HT1080 (cell line): ENCODE measurements around the gene ELMOD2. TPM values are rescaled to one million over a fixed set of nuclear protein-coding genes. Genes with fewer than 3 reads are reported as not detected.
"Not testable (repeated sequence)": the region's sequence is repeated elsewhere in the genome, so short reads cannot be mapped to it uniquely, and the experiment has no call there.

Source experiments
- DNase-seq: peaks from one replicate; pipeline ENCODE4 v3.0.0-alpha.2; 2015; ENCODE audit warnings: low read depth
- polyA plus RNA-seq, 2 experiments: library from polyadenylated mRNA; depleted of rRNA; stranded (reverse); fragments of >200 nt; gene quantifications; 2 replicates each; pipeline ENCODE4 v1.2.3, GENCODE V29; 2015
- total RNA-seq: library from RNA; depleted of rRNA; stranded (reverse); fragments of >200 nt; shearing (Covaris generic); gene quantifications from 2 replicates; pipeline ENCODE4 v1.2.3, GENCODE V29; 2014; rRNA removed

The ELMOD2 gene, protein sequence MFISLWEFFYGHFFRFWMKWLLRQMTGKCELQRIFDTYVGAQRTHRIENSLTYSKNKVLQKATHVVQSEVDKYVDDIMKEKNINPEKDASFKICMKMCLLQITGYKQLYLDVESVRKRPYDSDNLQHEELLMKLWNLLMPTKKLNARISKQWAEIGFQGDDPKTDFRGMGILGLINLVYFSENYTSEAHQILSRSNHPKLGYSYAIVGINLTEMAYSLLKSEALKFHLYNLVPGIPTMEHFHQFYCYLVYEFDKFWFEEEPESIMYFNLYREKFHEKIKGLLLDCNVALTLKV
- total RNA-seq, result 10.9 and 12.7 TPM in 2 replicates
- polyA plus RNA-seq (2015; cell fraction: cytosol; rRNA removed), result 10.8 and 14.0 TPM in 2 replicates
- polyA plus RNA-seq (2015; cell fraction: nucleus; rRNA removed), result 29.4 and 36.7 TPM in 2 replicates

DNA sequence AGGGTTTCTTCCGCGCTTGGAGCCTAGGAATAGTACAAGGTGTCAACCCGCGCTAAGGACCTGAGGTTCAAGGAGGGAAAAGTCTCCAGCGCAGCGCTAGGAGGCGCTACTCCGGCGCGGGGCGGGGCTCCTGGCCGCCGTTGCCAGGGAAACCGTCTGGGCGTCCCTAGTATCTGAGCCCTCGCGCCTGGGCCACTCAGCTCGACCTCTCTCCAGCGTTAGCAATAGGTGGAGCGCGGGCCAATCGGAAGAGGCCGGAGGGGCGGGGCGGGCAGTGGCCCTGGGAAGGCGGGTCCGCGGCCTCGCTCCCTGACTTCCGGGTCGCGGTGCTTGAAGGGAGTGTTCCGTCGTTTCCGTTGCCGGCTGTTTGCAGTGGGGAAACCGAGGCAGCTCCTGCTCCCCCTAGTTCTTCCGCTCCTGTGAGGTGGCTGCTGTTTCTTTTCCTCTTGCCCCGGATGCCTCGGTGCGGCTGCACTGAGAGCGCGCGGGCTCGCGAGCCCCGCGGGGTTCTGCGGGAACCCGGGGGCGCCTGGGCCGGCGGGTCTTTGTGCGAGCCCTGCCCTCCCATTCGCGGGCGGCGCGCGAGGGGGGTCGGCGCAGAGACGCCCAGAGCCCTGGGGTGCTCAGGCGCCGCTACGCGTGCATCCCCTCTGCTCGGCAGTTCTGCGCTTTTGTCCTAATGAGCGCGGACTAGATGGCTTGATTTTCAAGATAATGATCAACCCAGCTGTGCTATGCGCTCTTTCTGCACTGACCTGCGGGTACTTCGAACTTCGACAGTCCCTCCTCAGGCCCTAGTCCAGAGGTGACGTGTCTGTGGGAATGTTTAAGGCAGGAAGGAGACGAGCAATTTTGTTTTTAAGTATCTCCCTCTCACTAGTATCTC, at the start of gene ELMOD2:
ELMOD2 (plus strand) TSS at position 312 of the 886 bp plus-strand sequence. CDS start 1,261 bp downstream, outside the sequence.
- peak; percentile 97 for DNase-seq

DNA sequence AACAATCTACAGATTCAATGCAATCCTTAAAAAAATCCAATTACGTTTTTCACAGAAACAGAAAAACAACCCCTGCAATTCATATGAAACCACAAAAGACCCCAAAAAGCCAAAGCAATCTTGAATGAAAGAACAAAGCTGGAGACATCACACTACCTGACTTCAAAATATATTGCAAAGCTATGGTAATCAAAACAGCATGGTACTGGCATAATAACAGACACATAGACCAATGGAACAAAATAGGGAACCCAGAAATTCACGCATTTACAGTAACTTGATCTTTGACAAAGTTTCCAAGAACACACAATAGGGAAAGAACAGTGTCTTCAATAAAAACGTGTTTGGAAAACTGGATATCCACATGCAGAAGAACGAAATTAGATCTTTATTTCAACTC, 40.5 kb upstream of the ELMOD2 start:
- no peak for DNase-seq

DNA sequence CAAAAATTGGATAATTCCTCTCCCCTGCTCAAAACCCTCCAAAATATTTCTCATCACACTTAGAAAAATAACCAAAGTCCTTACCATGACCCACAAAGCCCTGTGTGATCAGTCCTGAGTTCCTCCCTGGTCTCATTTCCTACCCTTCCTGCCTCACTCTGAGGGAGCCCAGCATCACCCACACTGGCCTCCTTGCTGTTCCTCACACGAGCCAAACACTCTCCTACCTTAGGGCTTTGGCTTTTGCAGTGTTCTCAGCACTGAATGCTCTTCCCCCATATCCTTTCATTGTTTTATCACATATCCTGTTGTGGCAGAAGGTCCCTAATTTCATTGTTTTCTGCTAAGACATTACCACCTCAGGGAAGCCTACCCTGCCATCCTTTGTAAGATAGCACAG, 38.0 kb upstream of the ELMOD2 start:
- no peak for DNase-seq

DNA sequence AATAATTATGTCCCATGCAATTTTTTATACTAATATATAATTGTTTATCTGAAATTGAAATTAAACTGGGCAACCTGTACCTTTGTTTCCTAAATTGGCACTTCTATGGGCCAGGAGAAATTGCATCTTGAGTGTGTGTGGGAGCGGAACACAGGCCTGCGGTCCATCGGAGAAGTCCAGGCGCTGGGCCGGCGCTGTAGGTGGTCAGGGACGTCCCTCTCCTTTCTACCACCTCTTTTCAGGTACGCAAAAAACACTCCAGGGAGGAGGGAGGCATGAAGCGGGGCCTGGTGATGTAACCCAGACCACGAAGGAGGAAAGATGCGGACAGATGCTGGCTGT, 26.6 kb upstream of the ELMOD2 start:
- no peak for DNase-seq

DNA sequence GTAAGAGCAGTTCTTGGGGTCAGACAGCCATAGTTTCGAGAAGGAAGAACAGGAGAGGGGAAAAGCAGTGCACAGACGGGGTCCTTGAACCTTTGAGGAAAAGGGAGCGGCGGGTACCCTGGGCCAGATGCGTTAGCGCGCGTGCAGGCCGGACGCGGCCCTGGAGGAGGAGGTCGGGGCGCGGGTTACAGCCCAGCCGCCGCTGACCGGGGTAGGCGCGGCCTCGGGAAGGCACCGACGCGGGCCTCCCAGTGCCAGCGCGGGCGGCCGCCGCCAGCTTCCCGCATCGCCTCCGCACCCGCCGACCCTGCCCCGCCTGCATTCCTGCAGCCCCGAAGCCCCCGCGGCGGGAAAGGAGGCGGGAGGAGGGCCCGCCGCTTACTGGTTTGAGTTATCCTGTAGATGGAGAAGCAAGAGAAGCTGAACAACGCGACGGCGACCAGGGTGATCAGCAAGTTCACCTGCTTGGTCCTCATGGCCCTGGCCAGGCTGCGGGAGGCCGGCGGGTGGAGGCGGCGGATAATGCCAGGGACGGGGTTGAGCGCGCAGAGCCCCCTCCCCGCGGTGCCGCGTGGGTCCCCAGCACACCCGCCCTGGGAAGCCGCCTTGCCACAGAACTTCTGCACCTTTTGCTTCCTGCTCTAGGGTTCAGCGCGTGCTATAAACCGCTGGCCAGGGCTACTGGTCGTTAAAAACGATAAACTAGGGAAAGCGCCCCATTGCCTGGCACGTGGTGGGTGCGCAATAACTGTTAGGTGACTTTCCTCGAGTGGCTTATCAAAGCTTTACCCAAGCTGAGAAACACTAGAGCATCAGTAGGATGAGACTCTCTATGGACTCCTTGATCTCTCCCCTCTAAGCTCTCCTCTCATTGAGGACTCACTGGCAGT, 26.0 kb upstream of the ELMOD2 start, which contains the start of gene MGAT4D:
MGAT4D (minus strand) TSS at position 547 of the 890 bp plus-strand sequence; CDS start at position 476, 71 bp downstream.
- DNase-seq, result no peak

DNA sequence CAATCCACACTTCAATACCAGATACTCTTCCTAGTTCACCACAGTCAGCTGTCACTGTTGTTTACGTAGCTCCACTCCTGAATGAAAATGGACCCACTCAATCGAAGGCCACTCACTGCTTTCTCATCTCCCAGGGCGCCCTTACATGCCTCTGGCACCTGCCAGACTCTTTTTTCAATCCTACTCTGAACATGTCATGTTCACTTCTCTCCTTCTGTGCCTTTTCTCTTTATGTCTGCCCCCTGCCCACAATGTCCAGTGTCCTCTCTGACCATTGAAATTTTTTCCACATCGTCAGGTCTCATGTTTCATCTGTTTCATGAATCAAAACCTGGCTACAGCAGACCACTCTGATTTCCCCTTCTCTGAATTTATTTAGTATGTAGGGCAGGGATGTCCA, 24.6 kb upstream of the ELMOD2 start:
- no peak for DNase-seq

DNA sequence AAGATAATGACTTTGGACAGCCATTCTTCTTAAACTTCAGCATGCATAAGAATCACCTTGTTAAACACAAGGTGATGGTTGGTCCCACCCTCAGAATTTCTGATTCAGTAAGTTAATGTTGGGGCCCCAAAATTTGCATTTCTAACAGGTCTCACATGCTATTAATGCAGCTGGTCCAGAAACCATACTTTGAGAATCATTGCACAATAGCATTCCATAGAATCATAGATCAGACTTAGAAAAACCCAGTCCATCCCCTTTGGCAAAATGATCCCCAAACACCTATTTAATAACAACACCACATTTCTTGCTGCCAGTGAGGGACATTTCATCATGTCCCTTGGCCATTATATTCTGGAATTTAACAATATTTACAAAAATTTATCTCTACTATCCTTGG, 19.7 kb upstream of the ELMOD2 start:
- no peak for DNase-seq

DNA sequence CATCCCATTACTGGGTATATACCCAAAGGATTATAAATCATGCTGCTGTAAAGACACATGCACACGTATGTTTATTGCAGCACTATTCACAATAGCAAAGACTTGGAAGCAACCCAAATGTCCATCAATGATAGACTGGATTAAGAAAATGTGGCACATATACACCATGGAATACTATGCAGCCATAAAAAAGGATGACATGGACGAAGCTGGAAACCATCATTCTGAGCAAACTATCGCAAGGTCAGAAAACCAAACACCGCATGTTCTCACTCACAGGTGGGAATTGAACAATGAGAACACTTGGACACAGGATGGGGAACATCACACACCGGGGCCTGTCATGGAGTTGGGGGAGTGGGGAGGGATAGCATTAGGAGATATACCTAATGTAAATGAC, 10.2 kb upstream of the ELMOD2 start:
- DNase-seq, result not testable (repeated sequence)

DNA sequence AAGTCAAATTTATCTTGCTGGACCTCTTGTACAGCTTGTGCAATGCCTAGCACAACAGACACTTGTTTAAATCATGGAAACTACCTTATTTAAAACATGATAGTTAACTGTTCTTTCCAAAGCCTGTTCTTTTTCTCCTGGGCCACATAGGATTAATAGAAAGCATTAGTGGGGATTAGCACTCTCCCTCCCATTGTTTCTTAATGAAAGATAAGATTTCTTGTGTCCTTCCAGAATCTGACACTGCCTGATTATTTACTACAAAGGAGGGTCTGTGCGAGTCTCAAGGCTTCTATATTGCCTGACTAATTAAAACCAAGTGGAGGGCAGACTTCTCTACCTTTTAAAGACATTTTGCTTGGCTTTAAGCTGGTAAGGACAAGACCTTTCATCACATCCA, 8.5 kb upstream of the ELMOD2 start:
- no peak for DNase-seq

DNA sequence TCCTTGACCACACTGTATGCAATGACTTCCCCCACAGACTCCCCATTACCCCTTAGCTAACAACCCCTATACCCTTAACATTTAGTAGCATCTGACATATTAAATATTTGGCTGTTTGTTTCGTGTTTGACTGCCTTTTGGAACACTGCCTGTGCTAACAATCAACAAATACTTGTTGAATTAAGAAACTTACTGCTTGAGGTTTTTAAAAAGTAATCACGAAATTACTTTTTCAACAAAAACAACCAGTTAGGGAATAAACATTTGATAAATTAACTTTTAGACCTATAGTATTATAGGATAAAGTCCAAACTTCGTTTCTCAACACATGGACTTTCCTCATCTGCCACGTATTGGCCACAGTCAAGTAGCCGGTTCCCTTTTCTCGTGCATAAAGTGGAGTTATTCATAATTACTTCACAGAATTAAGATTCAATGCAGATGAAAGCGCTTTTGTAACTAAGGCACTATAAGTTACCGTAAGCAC, 555 bp upstream of the ELMOD2 start:
- DNase-seq, result no peak

DNA sequence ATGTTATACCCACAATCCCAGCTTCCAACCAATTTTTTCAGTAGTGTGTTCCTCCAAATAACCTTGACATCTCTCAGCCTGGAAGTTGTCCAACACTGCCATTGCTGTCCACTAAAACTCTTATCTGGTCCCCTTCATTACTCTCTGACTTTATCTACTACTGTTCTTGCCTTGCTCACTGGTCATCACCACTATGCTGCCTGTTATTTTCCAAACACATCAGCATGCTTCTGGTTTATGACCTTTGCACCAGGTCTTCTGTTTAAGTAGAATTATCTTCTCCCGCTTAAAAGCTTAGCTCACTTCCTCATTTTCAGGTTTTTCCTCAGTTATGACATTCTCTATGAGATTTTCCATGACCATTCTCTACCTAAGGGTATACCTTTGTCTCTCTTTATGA, 5.5 kb downstream of the ELMOD2 start:
- no peak for DNase-seq

DNA sequence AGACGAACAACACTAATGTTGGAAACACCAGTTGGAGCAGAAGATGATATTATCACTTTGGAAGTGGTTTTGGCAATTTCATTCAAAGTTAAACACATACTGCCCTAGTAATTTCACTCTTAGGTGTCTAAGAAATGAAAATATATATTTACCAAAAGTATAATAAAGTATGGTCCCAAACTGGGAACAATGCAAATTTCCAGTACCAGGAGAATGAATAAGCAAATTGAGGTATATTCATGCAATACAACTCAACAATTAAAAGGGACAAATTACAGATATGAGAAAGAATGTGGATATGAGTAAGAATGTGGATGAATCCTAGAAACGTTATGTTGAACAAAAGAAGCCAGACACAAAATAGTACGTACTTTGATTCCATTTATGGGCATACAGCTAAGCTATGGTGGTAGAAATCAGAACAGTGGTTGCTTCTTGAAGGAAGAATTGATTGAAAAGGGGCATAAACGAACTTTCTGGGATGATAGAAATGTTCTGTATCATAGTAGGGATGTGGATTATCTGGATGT, 10.0 kb downstream of the ELMOD2 start:
- DNase-seq, result peak; percentile 8

DNA sequence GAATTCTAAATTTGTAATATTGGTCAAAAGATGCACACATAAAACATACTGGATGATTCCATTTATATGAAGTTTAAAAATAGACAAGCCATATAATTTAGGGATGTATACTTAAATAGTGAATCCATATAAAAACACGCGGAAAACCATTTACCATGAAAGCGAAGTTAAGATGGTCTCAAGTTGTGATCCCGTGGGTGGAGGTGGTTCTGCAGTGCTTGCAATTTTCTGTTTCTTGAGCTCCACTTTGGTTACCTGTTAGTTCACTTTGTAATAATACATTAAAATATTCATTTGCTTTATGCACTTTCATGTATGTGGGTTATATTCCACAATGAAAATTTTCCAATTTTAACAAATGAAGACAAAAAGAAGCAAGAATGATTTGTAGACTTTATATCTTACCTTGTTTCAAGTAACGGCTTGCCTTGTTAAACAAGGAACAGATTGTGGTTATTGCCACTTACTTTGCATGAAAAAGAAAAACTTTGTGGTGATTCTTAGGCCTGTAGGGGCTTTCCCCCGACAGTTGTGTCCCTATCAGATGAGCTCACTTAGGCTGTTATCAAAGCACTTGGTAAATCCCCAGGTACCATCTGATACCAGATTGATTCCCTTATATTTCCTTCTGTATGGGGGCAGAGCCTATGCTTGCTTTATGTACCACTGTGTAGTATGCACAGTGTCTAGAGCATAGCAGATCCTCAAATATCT, 32.6 kb downstream of the ELMOD2 start:
- DNase-seq, result no peak

DNA sequence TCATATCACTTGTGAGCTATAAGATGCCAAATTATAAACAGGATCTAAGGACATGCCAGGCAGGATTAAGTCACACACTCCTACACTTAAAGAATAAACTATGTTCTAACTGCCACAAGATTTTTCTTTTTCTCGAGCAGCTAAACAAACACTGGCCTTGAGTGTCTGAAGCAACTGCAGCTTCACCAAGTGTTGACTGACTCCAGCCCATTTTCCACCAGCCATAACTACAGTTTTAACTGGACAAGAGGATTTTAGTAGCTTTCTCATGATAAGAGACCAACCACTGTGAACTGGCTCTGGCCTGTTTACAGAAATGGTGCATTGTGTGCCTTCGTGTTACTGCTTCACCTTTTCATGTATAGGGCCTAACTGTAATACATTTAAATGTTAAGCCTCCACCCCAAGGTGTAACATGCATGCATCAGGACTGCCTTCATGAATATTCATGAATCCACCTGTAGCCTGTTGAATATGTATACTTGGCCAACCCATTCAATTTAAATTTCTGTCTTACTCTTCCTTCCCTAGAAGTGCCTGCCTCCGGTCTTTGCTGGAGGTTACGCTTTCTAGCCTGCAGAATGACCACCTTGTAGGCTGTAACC, 34.0 kb downstream of the ELMOD2 start:
- no peak for DNase-seq

DNA sequence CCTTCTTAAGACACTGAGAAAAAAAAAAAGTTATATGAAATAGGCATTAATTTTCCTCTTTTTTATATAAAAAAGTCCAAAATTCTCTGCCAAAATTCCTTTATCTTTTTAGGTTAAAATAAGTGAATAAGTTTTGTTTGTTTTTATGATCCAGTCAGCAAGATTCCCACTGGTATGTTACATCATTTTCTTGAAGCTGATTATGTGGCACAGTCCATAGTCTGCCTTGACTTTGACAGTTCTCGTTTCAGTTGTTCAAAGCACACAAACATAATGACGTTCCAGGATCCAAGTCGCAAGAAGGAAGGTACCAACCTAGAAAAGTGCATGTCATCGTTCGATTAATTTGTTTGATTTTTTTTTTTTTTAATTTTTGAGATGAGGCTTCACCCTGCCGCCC, 35.7 kb downstream of the ELMOD2 start:
- DNase-seq, result no peak

DNA sequence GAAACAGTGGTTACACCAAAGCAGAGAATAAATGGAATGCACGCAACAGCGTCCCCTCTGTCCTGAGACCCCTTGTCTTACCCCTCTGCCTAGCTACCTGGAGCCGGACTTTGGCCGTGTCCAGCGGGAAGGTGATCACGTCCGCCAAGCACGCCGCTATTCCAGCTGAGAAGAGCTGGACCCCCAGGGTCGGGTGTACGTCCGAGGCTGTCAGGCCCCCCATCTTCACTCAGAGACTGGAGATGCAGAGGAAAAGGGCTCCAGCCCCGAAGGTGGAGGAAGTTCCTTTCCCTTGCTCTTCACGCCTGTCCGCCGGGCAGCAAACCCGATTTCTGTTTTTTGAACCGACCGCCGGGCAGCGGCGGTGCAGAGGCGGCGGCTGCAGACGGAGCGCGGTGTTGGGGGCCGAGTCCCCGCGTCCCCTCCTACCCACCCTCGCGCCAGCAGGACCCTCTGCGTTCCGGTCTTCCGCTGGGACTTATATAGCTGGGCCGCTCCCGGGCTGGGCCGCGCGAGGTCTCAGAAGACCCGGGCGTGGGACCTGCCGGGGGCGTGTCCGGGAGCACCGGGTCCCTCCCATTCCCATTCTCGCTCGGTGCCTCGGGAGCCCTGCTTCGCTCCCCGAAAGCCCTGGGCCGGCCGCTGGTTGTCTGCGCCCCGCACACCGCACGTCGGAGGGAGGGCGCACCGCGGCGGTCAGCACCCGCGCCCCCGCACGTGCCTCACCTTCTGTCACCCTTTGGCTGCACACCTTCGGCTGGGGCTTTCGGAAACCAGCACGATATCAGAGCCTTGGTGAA, 44.7 kb downstream of the ELMOD2 start, which contains the start of gene UCP1:
UCP1 (minus strand) TSS at position 455 of the 800 bp plus-strand sequence; CDS start at position 223, 232 bp downstream.
- no peak for DNase-seq

DNA sequence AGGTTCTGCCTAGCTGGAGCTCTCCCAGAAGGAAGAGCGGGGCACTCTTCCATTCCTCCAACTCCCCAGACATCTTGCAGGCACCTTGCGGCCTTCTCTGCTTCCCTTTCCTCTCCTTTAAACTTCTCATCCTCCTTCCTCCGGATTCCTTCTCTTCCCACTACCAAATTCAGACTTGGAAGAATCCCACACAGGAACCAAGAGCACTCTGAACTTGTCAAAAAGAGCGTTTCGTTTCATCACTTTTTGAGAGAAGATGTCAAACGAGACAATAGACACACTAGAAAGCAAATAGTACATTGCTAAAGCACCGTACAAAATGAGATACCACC, 45.3 kb downstream of the ELMOD2 start:
- DNase-seq, result no peak

DNA sequence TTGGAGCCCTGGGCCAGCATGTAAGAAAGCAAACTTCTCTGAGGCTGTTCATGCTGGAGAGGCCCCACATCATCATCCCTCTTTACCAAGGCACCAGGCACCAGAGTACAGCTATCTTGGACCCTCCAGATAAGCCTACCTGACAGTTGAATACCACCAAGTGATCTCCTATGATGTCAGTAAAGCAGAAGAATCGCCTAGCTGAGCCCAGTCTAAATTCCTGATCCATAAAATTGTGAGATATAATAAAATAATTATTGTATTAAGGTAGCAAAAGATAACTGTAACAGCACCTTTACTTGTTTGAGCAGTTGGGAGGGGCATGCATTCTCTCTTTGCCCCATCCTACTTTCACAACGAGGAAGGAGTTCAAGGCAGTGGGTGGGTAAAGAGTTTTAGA, 47.7 kb downstream of the ELMOD2 start:
- no peak for DNase-seq

DNA sequence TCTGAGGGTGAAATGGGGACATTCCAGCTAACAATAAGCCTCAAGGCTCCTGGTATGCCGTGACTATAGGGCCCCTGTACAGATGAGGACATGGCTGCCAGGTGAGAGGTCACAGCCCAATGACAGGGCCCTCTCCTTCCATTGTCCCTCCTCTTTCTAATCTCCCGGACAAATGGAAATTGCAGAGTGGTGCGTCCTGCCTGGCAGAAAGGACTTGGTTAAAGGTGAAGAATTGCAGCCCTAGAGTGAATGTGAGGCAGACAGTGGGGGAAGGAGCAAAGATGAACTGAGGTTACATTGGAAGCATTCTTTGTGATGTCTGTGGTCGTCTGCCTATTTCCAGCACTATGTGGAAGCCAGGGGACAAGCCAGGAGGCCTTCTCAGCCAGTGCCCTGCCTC, 51.5 kb downstream of the ELMOD2 start:
- no peak for DNase-seq
